Activated CD4-positive, alpha-beta T cell treated with anti-CD3 and anti-CD28 coated beads for 36 hours (primary cell): ENCODE results near the gene CRACR2B. TPM values are rescaled to one million over a fixed set of nuclear protein-coding genes. Genes with fewer than 3 reads are reported as not detected.

Experiments used
- ATAC-seq: fragments of 200-7000 bp; cut with Tn5 transposase; one replicate; pipeline ENCODE4 v1.10.0; 2021; ENCODE audit warnings: mild to moderate bottlenecking, moderate library complexity
- CTCF ChIA-PET: fragments of 350-600 bp; sonication (Branson Sonifier 250); formaldehyde crosslinking; loops from one replicate; lab custom pipeline; 2021; ENCODE audit warnings: antibody characterized with exemption; lab: Charles Lee
- POLR2A ChIA-PET: fragments of 350-600 bp; sonication (Branson Sonifier 250); formaldehyde crosslinking; loops from one replicate; lab custom pipeline; 2021; ENCODE audit warnings: antibody characterized with exemption, inconsistent platforms; lab: Charles Lee
- DNase-seq: peaks from one replicate; pipeline ENCODE4 v3.0.0-alpha.2; 2020
- H3K27ac Mint-ChIP-seq: one replicate; pipeline ENCODE4 v1.8.0; 2021; ENCODE audit warnings: mixed read lengths
- H3K27me3 Mint-ChIP-seq: one replicate; pipeline ENCODE4 v1.8.0; 2021; ENCODE audit warnings: mixed read lengths
- H3K36me3 Mint-ChIP-seq: one replicate; pipeline ENCODE4 v1.8.0; 2021; ENCODE audit warnings: low read depth, mixed read lengths
- H3K4me1 Mint-ChIP-seq: one replicate; pipeline ENCODE4 v1.8.0; 2021; ENCODE audit warnings: mixed read lengths
- H3K4me3 Mint-ChIP-seq: one replicate; pipeline ENCODE4 v1.8.0; 2021; ENCODE audit warnings: mild to moderate bottlenecking, moderate library complexity, mixed read lengths
- H3K9me3 Mint-ChIP-seq: one replicate; pipeline ENCODE4 v1.8.0; 2021; ENCODE audit warnings: low read depth, mixed read lengths
- intact Hi-C, 2 experiments: fragments of 100-400 bp; cut with DNase I in 1 of 2; cut with micrococcal nuclease in 1 of 2; formaldehyde crosslinking; loops; one replicate each; pipeline versions ENCODE4 v1.14.2 to v1.15.1; 2022 to 2024; cut with DNase I, micrococcal nuclease
- total RNA-seq, 2 experiments: library from RNA; stranded (reverse); gene quantifications; one replicate each; pipeline ENCODE4 v1.2.3, GENCODE V29; 2021

Gene CRACR2B
- total RNA-seq, 2 experiments from 2014 or later, result 0.33 to 0.50 TPM

DNA sequence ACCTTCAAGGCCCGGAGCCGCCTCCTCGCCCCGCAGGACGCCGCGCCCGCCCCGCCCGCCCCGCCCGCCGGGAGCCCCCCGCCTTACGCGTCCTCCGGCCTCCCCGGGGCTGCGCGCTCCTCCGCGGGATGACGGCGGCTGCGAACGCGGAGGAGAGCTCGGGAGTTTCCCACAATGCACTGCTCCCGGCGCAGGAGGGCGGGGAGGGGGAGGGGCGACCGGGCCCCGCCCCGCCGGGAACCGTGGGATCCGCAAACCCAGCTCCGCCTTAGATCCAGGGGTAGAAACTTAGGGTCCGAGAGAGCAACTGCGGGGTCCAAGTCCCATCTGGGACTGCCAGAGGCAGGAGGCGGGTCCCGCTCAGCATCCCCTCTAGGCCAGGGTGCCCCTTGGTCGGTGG is 37.8 kb upstream of the CRACR2B start, which contains the start of gene CEND1:
CEND1 (minus strand) TSS at position 148 of the 400 bp plus-strand sequence. CDS start 1,514 bp downstream, outside the sequence.
- Mint-ChIP-seq H3K4me3 (peak within 1 kb of the TSS; percentile 28), H3K4me1 (peaks cover 6% of the 10 kb centered on the region), H3K9me3 (no peaks in the 10 kb centered on the region), H3K27ac (no peak within 1 kb of the TSS), H3K36me3 (peaks cover 17% of the 10 kb centered on the region), H3K27me3 (no peaks in the 10 kb centered on the region)
- CTCF ChIA-PET, result interaction anchor here (0.6 kb wide), 1 partner anchor 15 kb away, joined by 3 read pairs; no protein-coding TSS in a partner anchor
- peak; percentile 64 for ATAC-seq
- POLR2A ChIA-PET, result interaction anchor here (0.6 kb wide), 1 partner anchor 16 kb away, joined by 8 read pairs; no protein-coding TSS in a partner anchor
- intact Hi-C loops, result loop anchor here (1.0 to 10.0 kb wide), 2 partner anchors 13 to 215 kb away; partner anchors contain the start of genes GATD1 (in 1 of the 2) and PHRF1 (in 1 of the 2)
- peak; percentile 76 for DNase-seq

DNA sequence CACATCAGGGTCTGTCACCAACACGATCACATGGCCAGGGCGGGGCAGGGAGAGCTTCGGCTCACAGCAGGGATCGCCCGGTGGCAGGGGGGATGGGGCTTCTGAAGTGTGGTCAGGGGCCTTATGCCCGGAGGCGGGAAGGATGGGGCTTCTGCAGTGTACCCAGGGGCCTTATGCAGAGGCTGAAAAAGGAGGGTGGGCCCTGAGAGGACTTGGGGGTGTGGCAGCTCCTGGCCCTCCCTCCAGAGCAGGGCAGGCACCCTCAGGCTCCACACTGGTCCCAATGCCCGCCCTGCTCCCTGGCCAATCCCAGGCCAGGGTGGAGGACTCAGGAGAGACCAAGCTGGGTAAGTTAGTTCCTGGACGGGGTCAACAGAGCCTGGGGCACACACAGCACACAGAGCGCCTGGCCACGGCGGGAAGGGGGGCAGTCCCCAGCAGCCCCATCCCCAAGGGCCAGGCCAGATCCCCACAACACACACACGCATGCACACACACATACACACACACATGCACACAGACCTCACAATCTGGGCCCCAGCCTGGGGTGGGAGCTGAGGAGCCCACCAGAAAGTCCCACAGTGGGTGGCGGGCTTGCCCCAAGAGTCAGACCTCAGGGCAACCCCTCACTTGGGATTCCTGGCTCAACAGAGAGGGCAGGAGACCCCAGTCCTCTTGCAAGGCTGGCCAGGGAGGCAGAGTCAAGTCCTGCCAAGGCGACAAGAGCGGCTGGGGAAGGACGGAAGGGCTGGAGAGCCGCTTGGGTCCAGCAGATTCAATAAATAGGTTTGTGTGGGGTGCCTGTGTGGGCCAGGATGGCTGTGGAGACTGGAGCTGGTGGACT is 36.8 kb upstream of the CRACR2B start:
- H3K9me3 Mint-ChIP-seq, result no peaks in the 10 kb centered on the region
- H3K36me3 Mint-ChIP-seq, result peaks cover 17% of the 10 kb centered on the region
- intact Hi-C loops, result loop anchor here (1.0 to 10.0 kb wide), 2 partner anchors 14 to 216 kb away; partner anchors contain the start of genes GATD1 (in 1 of the 2) and PHRF1 (in 1 of the 2)
- peaks cover 8% of the 10 kb centered on the region for H3K4me1 Mint-ChIP-seq
- no peak overlapping the region for H3K27ac Mint-ChIP-seq
- DNase-seq (no peak), ATAC-seq (peak; percentile 3)
- CTCF ChIA-PET, result no interaction called here
- no peaks in the 10 kb centered on the region for H3K27me3 Mint-ChIP-seq
- POLR2A ChIA-PET, result no interaction called here
- no peak overlapping the region for H3K4me3 Mint-ChIP-seq

DNA sequence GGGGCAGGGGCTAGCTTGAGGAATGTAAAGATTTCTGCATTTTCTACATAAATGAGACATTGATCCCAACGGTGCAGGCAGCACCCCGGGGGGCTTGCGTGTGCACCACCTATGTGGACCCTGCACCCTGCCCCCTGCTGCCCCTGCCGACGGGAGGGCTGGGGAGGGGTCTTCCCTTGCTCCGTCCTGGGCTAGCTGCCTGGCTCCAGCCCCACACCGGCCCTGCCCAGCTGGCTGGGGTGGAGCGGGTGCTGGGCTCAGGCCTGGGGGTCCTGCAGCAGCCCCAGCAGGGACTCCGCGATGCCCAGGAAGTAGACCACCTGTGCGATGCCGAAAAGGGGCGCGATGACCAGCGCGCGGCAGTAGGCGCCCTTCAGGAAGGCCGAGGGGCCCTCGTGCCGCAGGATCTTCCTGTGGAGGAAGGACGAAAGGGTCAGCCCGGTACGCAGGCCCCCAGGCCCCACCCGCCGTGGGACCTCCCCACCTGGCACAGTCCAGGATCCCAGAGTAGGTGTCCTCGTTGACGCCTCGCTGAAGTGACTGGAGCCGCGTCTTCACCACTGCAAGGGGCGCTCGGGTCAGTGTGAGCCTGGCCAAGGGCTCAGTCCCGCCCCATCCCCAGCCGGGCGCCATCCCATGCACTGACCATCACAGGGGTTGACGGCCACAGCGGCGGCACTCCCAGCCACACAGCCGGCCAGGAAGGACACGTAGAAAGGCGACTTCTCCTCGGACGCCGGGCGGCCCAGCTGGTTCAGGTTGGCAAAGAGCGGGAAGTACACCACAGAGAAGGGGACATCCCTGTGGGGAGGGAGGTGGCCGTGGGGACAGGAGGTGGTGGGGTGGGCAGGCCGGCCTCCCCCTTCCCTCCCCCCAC is 35.8 kb upstream of the CRACR2B start:
- ChIA-PET CTCF (no interaction called here), POLR2A (no interaction called here)
- no peak for DNase-seq
- no peak overlapping the region for H3K4me3 Mint-ChIP-seq
- H3K27ac Mint-ChIP-seq, result no peak overlapping the region
- ATAC-seq, result no peak
- peaks cover 17% of the 10 kb centered on the region for H3K36me3 Mint-ChIP-seq
- H3K27me3 Mint-ChIP-seq, result no peaks in the 10 kb centered on the region
- no peaks in the 10 kb centered on the region for H3K9me3 Mint-ChIP-seq
- H3K4me1 Mint-ChIP-seq, result peaks cover 12% of the 10 kb centered on the region
- intact Hi-C loops, result loop anchor here in 1 of 2 experiments (10.0 kb wide), 1 partner anchor 217 kb away; the partner anchor contains the start of gene PHRF1

DNA sequence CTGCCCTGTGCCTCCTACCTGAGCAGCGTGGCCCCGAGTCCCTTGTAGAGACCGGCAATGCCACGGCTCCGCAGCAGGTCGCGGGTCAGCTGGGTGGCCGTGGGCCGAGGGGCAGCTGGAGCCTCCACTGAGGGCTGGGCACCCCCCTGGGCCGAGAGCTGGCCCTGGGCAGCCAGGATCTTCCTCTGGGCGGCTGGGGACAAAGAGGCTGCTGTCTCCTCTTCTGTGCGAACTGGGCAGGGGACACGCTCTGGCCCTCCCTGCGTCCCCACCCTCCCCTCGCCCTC is 35.2 kb upstream of the CRACR2B start:
- Mint-ChIP-seq H3K27ac (no peak overlapping the region), H3K36me3 (peaks cover 17% of the 10 kb centered on the region), H3K4me3 (no peak overlapping the region), H3K4me1 (peaks cover 13% of the 10 kb centered on the region), H3K9me3 (no peaks in the 10 kb centered on the region), H3K27me3 (no peaks in the 10 kb centered on the region)
- DNase-seq (no peak), ATAC-seq (no peak)
- intact Hi-C loops, result loop anchor here in 1 of 2 experiments (10.0 kb wide), 1 partner anchor 218 kb away; the partner anchor contains the start of gene PHRF1
- ChIA-PET CTCF (no interaction called here), POLR2A (no interaction called here)

DNA sequence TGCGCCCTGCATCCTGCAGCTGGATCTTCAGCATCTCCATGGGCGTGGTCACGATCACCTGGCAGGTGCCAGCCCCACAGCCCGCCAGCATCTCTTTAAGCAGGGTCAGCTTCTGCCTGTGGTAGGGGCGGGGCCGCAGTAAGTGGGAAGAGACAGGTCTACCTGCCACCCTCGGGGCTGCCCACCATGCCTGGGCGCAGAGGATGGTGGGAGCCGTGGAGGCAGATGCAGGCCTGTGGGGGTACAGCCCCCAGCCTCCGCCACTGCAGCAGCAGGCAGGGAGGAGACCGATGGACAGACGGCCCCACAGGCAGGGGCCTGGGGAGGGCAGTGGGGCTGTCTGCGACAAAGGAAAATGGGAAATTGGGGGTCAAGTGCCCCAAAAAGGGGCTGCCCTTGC is 34.8 kb upstream of the CRACR2B start:
- Mint-ChIP-seq H3K9me3 (no peaks in the 10 kb centered on the region), H3K36me3 (peaks cover 17% of the 10 kb centered on the region), H3K27ac (no peak overlapping the region), H3K4me1 (peaks cover 13% of the 10 kb centered on the region), H3K27me3 (no peaks in the 10 kb centered on the region), H3K4me3 (no peak overlapping the region)
- ATAC-seq, result no peak
- CTCF ChIA-PET, result no interaction called here
- POLR2A ChIA-PET, result no interaction called here
- no peak for DNase-seq
- intact Hi-C loops, result loop anchor here in 1 of 2 experiments (10.0 kb wide), 1 partner anchor 218 kb away; the partner anchor contains the start of gene PHRF1

DNA sequence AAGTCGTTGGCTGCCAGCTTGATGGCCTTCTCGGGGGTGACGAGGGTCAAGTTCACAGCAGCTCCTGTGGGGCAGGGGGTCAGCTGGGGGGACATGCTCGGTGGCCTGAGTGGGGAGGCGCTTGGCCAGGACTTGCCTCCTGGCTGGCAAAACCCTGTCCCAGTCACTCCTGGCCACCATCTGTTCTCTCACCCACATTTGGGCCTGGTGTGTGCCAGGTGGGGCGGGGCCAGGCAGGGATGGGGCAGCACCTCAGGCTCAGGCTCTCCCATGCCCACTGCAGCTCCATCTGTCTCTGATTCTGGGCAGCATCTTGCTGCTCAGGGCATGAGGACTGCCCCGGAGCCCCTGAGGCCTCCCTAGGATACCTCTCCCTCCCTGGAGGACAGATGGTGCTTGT is 34.2 kb upstream of the CRACR2B start:
- H3K4me3 Mint-ChIP-seq, result no peak overlapping the region
- no peak for ATAC-seq
- intact Hi-C loops, result loop anchor here in 1 of 2 experiments (10.0 kb wide), 1 partner anchor 219 kb away; the partner anchor contains the start of gene PHRF1

DNA sequence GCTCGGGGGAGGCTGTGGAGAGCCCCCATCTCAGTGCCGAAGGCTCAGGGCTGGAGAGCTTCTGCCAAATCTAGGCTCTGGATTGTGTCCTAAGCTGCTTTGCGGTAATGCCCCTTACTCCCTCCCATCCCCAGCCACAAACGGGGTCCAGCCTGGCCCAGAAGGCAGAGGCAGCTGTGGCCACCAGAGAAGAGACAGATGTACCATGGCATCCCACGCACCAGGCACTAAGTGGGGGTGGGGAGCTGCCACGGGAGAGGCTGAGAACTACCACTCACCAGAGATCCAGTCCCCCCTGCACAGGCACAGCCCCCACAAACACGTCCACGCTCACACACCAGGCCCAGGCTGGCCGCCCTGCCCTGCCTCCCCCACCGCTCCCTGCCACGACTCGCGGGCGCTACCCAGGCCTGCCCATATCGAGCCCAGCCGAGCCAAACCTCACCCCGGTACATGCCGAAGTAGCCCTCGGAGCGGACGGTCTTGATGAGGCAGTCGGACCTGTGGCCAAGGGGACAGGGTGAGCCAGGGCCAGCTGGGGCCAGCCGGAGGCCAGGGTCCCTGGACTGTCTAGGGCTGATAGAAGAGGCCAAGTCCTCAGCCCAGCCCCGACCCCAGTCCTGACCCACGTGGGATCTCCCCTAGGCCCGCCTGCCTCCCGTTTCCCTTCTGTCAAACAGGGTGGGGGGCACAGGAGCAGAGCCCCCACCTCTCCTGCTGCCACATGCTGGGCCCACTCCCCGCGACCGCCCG is 33.5 kb upstream of the CRACR2B start:
- Mint-ChIP-seq H3K27me3 (no peaks in the 10 kb centered on the region), H3K27ac (no peak overlapping the region), H3K9me3 (no peaks in the 10 kb centered on the region), H3K4me1 (peaks cover 13% of the 10 kb centered on the region), H3K36me3 (peaks cover 17% of the 10 kb centered on the region), H3K4me3 (peak overlapping the region; percentile 4)
- POLR2A ChIA-PET, result no interaction called here
- CTCF ChIA-PET, result no interaction called here
- intact Hi-C loops, result loop anchor here in 1 of 2 experiments (10.0 kb wide), 1 partner anchor 219 kb away; the partner anchor contains the start of gene PHRF1
- ATAC-seq, result no peak
- no peak for DNase-seq

More for the DNA sequence above, 34.2 kb upstream of the CRACR2B start:
- H3K27ac Mint-ChIP-seq, result no peak overlapping the region
- peaks cover 13% of the 10 kb centered on the region for H3K4me1 Mint-ChIP-seq
- H3K9me3 Mint-ChIP-seq, result no peaks in the 10 kb centered on the region
- H3K36me3 Mint-ChIP-seq, result peaks cover 17% of the 10 kb centered on the region
- DNase-seq, result no peak
- POLR2A ChIA-PET, result no interaction called here
- CTCF ChIA-PET, result no interaction called here
- H3K27me3 Mint-ChIP-seq, result no peaks in the 10 kb centered on the region

DNA sequence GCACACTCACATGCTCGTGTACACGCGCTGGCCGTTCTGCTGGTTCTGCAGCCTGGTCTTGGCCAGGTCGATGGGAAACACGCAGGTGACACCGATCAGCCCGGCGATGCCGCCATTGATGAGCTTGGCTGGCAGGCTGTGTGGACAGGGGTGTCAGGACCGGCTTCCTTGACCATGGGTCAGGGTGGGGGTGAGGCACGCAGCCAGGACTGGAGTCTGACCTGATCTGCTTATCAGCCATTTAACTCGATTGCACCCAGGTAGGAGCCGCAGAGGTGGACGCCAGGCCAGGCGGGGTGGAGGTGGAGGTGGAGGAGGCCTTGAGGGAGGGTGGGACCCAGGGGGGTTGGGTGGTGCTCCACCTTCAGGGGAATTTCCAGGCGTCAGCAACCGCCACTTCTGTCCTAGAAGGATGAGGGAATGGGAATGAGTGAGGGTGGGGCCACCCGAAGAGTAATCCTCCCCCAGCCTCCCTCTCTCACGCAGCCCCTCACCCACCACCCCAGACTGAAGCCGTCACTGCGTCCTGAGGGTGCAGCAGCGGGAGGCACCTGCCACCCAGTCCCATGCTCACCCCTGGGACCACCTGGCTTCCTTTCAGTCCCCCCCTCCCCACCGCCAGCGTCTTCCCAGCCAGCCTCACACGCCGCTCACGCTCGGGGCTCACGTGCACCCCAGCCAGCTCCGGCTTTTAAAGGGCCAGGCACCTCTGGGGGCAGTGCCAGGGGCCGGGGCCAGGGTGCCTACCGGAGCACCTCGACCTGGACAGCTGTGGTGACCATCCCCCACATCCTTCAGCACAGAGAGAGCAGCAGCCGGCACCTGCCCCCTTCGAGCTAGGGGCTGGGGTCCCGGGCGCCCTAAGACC is 32.7 kb upstream of the CRACR2B start:
- no peak for ATAC-seq
- H3K27me3 Mint-ChIP-seq, result no peaks in the 10 kb centered on the region
- CTCF ChIA-PET, result no interaction called here
- H3K27ac Mint-ChIP-seq, result no peak overlapping the region
- intact Hi-C loops, result loop anchor here (5.0 to 10.0 kb wide), 2 partner anchors 220 to 483 kb away; partner anchors contain the start of genes IFITM1 (in 1 of the 2) and PHRF1 (in 1 of the 2)
- H3K36me3 Mint-ChIP-seq, result peaks cover 18% of the 10 kb centered on the region
- peak; percentile 37 for DNase-seq
- no peaks in the 10 kb centered on the region for H3K9me3 Mint-ChIP-seq
- H3K4me3 Mint-ChIP-seq, result peak overlapping the region; percentile 79
- POLR2A ChIA-PET, result interaction anchor here (0.8 to 0.9 kb wide), 2 partner anchors 9 to 20 kb away, joined by 3 read pairs; no protein-coding TSS in a partner anchor
- H3K4me1 Mint-ChIP-seq, result peaks cover 13% of the 10 kb centered on the region

DNA sequence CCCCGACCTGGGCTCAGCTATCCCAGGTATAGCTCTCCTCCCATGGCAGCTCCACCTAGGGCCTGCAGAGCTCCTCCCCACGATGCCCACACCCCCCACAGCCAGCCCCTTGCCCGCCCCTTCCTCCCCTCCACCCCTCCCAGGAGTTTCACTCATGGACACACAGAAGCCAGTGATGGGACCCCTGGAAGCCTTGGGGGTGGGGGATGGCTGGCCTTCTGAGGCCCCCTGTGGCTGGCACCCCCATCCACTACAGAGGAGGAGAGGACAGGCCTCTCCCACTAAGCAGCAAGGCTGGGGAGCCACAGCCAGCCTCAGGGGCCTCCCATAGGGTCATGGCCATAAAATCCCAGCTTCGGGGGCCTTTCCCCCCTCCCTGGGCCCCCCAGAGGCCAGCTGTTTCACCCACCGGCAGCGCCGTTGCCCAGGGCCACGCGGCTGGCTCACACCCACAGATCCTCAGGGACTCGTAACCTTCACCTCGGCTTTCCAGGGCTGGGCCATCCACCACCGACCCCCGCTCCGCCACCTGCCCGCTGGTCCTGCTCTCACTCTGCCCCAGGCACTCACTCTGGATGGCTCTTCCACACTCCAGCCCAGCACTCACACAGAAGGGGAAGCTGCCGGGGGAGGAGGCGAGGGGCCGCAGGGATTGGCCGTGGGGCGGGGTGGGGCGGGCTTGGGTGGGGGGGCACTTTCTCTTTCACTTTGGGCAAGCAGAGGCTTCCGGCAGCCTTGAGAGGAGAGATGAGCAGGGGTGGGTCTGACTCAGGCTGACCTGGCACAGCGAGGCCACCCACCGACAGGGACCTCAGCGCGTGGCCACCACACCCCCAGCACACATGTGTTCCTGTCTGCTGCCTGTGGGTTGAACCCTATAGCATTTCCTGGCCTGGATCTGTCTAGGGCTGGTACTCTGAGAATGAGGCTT is 31.8 kb upstream of the CRACR2B start:
- H3K27me3 Mint-ChIP-seq, result no peaks in the 10 kb centered on the region
- intact Hi-C loops, result loop anchor here (1.0 to 10.0 kb wide), 7 partner anchors 19 to 560 kb away; partner anchors contain the start of genes GATD1 (in 2 of the 2), IFITM1 (in 1 of the 2), PHRF1 (in 1 of the 2) and POLR2L (in 1 of the 2)
- DNase-seq, result peak; percentile 93
- POLR2A ChIA-PET, result interaction anchor here (0.8 to 2.1 kb wide), 5 partner anchors 10 to 21 kb away, joined by 3 to 10 read pairs (median 3); partner anchors contain the start of genes GATD1 and RPLP2
- peak; percentile 76 for ATAC-seq
- H3K36me3 Mint-ChIP-seq, result peaks cover 17% of the 10 kb centered on the region
- peaks cover 13% of the 10 kb centered on the region for H3K4me1 Mint-ChIP-seq
- peak overlapping the region; percentile 58 for H3K27ac Mint-ChIP-seq
- peak overlapping the region; percentile 79 for H3K4me3 Mint-ChIP-seq
- CTCF ChIA-PET, result interaction anchor here (0.7 to 1.4 kb wide), 3 partner anchors 20 to 69 kb away, joined by 3 to 5 read pairs (median 4); no protein-coding TSS in a partner anchor
- H3K9me3 Mint-ChIP-seq, result no peaks in the 10 kb centered on the region
